Placental pericyte (primary cell): Measurements from ENCODE around the gene DAPK2. TPM values are rescaled to one million over a fixed set of nuclear protein-coding genes. Genes with fewer than 3 reads are reported as not detected.

Experiments
- small RNA-seq: library from RNA; depleted of rRNA; stranded (forward); fragments of <200 nt; gene quantifications from one replicate; pipeline ENCODE3, GENCODE V24; 2012; ENCODE audit warnings: low replicate concordance
- total RNA-seq: library from RNA; depleted of rRNA; stranded (reverse); fragments of >200 nt; gene quantifications from 2 replicates; pipeline ENCODE4 v1.2.3, GENCODE V29; 2012

DAPK2 gene
- total RNA-seq = 1.1 TPM in 2 replicates

GRCh38 chr15:64046421-64047153 is at the start of gene DAPK2:
DAPK2 (minus strand) TSS chr15:64046485; CDS start chr15:64040261, 6,224 bp downstream.

DNA sequence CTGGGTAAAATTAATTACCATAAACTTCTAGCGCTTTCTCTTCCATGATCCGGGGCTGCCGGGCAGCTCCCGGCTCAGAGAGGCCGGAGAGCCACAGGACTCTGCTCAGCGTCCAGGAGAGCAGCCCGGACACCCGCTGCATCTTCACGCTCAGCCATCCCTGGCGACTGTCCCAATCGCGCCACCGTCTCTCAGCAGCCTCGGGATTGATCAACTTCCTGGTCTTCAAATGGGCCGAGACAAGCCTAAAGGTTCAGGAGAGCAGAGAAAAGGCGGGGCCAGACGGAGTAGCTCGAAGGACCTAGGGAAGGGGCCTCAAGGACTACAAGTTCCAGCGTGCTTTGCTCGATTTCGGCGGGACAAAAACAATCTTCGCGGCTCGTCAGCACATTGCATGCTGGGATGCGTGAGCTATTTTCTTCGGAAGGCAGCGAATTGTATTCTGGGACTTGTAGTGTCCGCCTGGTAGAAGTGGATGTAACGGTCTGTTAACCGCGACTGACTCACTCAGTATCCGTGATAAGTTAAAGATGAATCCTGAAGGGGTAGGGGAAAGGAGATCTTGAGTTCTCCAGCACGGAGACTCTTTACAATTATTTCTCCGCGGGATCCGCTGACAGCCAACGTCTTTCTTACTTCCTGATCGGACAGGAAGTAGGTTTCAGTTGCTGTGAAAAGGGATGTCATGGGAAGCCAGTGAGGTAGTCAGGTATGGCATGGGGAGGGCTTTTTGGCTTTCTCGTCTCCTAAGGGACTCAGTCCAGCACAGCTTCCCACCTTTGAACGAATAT is 47.5 kb upstream of the DAPK2 start, which contains the start of gene CIAO2A:
Gene CIAO2A (minus strand): TSS at position 212 of the 791 bp plus-strand sequence. CDS start 70 bp downstream, at position 142.

Small RNA genes lying within 50 kb of the gene (small RNA-seq; reads per million reads assigned to genes)
- gene AC015914.2 (not detected), gene MIR422A (not detected)

Other genes with a start within 250 kb of the DAPK2 start
- 42.9 and 95.8 TPM in 2 replicates for gene HERC1, start 212.5 kb downstream of the DAPK2 start, total RNA-seq
- gene CIAO2A, start 47.4 kb upstream of the DAPK2 start, total RNA-seq = 36.5 and 52.8 TPM in 2 replicates
- gene SNX1, start 49.5 kb upstream of the DAPK2 start, total RNA-seq = 35.6 and 46.6 TPM in 2 replicates
- under 0.01 and 0.14 TPM in 2 replicates for gene SNX22, start 105.2 kb upstream of the DAPK2 start, total RNA-seq
- gene PPIB, start 116.5 kb upstream of the DAPK2 start, total RNA-seq = 692 and 1,959 TPM in 2 replicates